ENCODE results near the gene TUBGCP3. TPM values are rescaled to one million over a fixed set of nuclear protein-coding genes. Genes with fewer than 3 reads are reported as not detected.

TUBGCP3 gene
- polyA plus RNA-seq, 1 donor from 2014 or later: 20.3 TPM

- Histone ChIP-seq H3F3A (ENCODE audit: insufficient read depth, low read length, poor library complexity, severe bottlenecking) (no peaks in the 10 kb centered on the region), H3K9me2 (ENCODE audit: insufficient read depth, low read length) (no peaks in the 10 kb centered on the region), H4K20me1 (ENCODE audit: insufficient read depth) (no peaks in the 10 kb centered on the region), H3K9me3 (ENCODE audit: low read length) (no peaks in the 10 kb centered on the region), H3K27me3 (ENCODE audit: insufficient read depth, low read depth, low read length) (no peaks in the 10 kb centered on the region), H3K79me2 (replicated peaks; ENCODE audit: insufficient read depth, low read length) (peaks cover 10% of the 10 kb centered on the region), H3K36me3 (ENCODE audit: insufficient read depth, low read length) (no peaks in the 10 kb centered on the region), H3K27ac (ENCODE audit: low read length) (no peak overlapping the region), H3K4me3 (ENCODE audit: low read length) (no peak overlapping the region), H2AFZ (ENCODE audit: low read depth, low read length) (no peak overlapping the region), H3K9ac (ENCODE audit: low read length) (no peak overlapping the region), H3K4me2 (ENCODE audit: low read length) (no peak overlapping the region)
- TF ChIP-seq CTCF (IDR thresholded peaks at IDR 0.05; ENCODE audit: poor library complexity, severe bottlenecking) (no peak), TAF1 (IDR thresholded peaks at IDR 0.05; ENCODE audit: low read depth) (no peak), EZH2 (IDR thresholded peaks at IDR 0.05; ENCODE audit: borderline replicate concordance, insufficient read depth, low read length, poor library complexity, severe bottlenecking) (no peak), EP300 (conservative IDR thresholded peaks at IDR 0.05; ENCODE audit: poor library complexity, severe bottlenecking) (no peak), MXI1 (conservative IDR thresholded peaks at IDR 0.05; ENCODE audit: poor library complexity, severe bottlenecking) (no peak)
Measured at GRCh38 chr13:112569821-112570220, 18.1 kb downstream of the TUBGCP3 start.

DNA sequence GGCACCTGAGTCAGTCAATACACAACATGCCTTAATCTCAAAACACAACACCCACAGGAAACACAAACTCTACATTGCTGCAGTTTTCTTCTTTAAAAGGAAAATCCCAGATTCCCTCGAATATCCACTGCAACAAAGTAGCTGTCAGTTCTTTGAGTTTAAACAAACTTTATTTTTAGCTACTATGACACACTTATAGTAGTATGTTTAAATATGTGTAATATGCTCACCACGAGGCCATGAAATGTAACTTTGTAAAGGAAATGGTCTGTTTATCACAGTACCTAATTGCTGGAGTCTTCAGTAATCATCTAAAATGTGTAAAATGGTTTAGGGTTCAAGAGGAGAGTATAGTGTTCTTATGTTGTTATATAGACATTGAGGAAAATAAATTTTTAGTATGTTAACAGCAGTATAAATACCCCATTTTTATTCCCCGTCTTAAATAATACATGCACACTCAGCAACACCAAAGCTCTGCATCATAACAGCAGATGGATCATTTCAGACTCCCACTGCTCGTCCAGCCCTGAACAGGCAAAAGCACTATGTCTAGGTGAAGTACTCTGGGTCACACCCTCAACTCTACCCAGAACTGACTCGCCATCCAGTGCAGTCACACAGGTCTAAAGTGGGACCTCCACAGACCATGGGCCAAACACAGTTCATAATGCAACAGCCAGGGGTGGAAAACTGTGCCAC lies 20.6 kb downstream of the TUBGCP3 start:
- no peak overlapping the region for H3K4me2 ChIP-seq (ENCODE audit: low read length)
- peaks cover 3% of the 10 kb centered on the region for H3K79me2 ChIP-seq (replicated peaks; ENCODE audit: insufficient read depth, low read length)

More for the DNA sequence above, 20.6 kb downstream of the TUBGCP3 start:
- no peak overlapping the region for H3K4me3 ChIP-seq (ENCODE audit: low read length)
- no peak overlapping the region for H3K27ac ChIP-seq (ENCODE audit: low read length)
- H4K20me1 ChIP-seq (ENCODE audit: insufficient read depth): no peaks in the 10 kb centered on the region
- no peak overlapping the region for H2AFZ ChIP-seq (ENCODE audit: low read depth, low read length)
- H3F3A ChIP-seq (ENCODE audit: insufficient read depth, low read length, poor library complexity, severe bottlenecking): no peaks in the 10 kb centered on the region
- H3K9me2 ChIP-seq (ENCODE audit: insufficient read depth, low read length): no peaks in the 10 kb centered on the region
- H3K36me3 ChIP-seq (ENCODE audit: insufficient read depth, low read length): no peaks in the 10 kb centered on the region
- TF ChIP-seq SMC3 (conservative IDR thresholded peaks at IDR 0.05; ENCODE audit: poor library complexity) (no peak), TAF1 (IDR thresholded peaks at IDR 0.05; ENCODE audit: low read depth) (no peak), POLR2AphosphoS5 (IDR thresholded peaks at IDR 0.05) (no peak), MXI1 (conservative IDR thresholded peaks at IDR 0.05; ENCODE audit: poor library complexity, severe bottlenecking) (no peak), CTCF (IDR thresholded peaks at IDR 0.05; ENCODE audit: poor library complexity, severe bottlenecking) (no peak), EP300 (conservative IDR thresholded peaks at IDR 0.05; ENCODE audit: poor library complexity, severe bottlenecking) (no peak), RAD21 (conservative IDR thresholded peaks at IDR 0.05) (no peak), EZH2 (IDR thresholded peaks at IDR 0.05; ENCODE audit: borderline replicate concordance, insufficient read depth, low read length, poor library complexity, severe bottlenecking) (no peak), REST (IDR thresholded peaks at IDR 0.05; ENCODE audit: borderline replicate concordance) (no peak)
- H3K9me3 ChIP-seq (ENCODE audit: low read length): no peaks in the 10 kb centered on the region
- no peaks in the 10 kb centered on the region for H3K27me3 ChIP-seq (ENCODE audit: insufficient read depth, low read depth, low read length)
- no peak overlapping the region for H3K9ac ChIP-seq (ENCODE audit: low read length)
